M059J (cell line): Measurements from ENCODE around the gene SRPK2. TPM values are rescaled to one million over a fixed set of nuclear protein-coding genes. Genes with fewer than 3 reads are reported as not detected.
A peak's percentile ranks its signal among the peaks of the same experiment; 100 is the strongest.
"Not testable (repeated sequence)": the region's sequence is repeated elsewhere in the genome, so short reads cannot be mapped to it uniquely, and the experiment has no call there.

Source experiments
- DNase-seq: peaks from one replicate; pipeline ENCODE4 v3.0.0-alpha.2; 2012; ENCODE audit warnings: low read depth
- total RNA-seq: library from RNA; depleted of rRNA; stranded (reverse); fragments of >200 nt; shearing (Covaris generic); gene quantifications from 2 replicates; pipeline ENCODE4 v1.2.3, GENCODE V29; 2014

The SRPK2 gene
- total RNA-seq, 1 experiment from 2014 or later, result 51.5 TPM

DNA sequence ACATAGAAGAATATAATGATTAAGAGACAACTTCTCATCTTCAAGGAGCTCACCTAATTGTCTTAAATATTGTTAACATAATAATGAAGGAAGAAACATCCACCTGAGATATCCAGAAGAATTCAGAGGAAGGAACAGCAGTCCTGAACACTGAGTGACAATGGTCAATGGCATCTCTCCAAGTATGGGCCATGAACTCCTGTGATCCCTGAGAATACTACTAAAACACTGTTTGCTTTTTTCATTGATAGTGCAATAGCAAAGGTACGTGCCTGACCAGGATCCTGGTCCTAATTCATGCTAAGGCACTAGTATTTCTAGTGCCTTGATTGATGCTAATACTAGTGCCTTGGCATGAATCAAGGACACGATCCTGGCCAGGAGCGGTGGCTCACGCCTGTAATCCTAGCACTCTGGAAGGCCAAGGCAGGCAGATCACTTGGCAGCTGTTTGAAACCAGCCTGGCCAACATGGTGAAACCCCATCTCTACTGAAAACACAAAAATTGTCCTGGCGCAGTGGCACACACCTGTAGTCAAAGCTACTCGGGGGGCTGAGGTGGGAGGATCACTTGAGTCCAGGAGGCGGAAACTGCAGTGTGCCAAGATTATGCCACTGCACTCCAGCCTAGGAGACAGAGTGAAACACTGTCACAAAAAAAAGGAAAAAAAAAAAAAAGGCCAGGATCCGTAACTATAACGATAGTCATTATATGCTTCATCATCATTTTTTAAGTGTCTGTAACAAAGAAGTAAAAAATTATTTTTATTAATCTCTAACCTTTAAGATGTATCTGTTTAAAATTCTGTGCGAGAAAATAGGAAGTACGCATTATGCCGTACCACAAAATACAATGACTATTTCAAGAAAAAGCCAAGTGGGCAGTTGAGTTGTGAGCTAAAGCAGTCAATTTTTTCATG, 49.1 kb downstream of the SRPK2 start:
- no peak for DNase-seq

DNA sequence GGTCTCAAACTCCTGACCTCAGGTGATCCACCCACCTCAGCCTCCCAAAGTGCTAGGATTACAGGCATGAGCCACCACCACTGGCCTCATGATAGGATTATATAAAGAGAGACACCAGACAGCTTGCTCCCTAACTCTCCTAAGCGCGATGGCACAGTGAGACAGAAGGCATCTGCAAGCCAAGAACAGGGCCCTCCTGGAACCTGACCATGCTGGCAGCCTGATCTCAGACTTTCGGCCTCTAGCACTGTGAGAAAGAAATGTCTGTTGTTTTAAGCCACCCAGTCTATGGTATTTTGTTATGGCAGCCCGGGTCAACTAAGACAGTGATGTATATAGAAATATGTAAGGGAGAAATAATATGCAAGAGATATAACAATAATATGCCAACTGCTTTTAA, 51.2 kb downstream of the SRPK2 start:
- DNase-seq, result no peak

DNA sequence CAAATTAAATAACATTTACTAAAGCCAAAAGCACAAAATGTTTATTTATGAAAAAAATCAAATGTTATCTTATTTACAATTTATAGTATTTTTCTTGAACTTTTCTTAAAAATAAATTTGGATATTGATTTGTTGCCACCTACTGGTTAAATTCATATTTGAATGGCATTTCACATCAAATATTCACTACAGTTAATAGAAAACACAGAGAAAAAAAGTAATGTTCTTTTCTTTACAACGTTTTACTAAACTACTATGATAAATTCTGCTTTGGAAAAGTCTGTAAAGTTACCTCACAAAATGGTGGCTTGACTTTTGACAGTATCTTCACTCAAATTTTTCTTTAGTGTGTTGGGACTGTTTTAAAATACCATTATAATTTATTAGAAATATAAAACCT, 52.7 kb downstream of the SRPK2 start:
- DNase-seq, result no peak

DNA sequence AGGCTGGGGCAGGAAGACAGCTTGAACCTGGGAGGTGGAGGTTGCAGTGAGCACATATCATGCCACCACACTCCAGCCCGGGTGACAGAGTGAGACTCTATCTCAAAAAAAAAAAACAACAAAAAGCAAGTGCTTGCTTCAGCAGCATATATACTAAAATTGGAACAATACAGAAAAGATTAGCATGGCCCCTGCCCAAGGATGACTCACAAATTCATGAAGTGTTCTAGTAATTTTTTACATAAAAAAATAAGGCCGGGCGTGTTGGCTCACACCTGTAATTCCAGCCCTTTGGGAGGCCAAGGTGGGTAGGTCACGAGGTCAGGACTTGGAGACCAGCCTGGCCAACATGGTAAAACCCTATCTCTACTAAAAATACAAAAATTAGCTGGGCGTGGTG, 56.1 kb downstream of the SRPK2 start:
- not testable (repeated sequence) for DNase-seq

DNA sequence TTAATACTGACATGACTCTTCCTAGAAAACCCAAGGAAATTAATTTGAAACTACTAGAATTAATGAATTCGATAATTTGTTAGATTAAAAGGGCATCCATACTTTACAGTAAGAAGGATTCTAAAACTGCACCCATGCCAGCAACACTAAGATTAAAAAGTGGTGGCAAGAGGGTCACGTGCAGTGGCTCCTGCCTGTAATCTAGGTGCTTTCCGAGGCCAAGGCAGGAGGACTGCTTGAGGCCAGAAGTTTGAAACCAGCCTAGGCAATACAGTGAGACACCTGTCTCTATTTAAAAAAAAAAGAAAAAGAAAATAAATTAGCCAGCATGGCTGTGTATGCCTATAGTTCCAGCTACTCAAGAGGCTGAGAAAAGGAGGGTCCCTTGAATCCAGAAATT, 58.2 kb downstream of the SRPK2 start:
- no peak for DNase-seq

DNA sequence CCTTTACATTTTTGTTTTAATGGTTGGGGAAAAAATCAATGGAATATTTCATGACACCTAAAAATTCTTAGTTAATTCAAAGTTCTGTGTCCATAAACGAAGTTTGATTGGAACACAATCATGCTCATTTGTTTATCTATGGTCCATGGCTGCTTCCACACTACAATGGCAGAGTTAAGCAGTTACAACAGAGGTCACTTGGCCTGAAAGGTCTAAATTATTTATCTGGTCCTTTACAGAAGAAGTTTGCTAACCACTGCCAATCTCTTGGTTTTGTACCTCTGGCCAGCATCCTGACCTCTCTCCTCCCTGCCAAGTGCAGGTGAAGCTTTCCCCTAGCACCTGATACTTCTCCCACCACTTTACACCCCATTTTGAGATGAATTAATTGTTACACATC, 61.5 kb downstream of the SRPK2 start:
- no peak for DNase-seq

DNA sequence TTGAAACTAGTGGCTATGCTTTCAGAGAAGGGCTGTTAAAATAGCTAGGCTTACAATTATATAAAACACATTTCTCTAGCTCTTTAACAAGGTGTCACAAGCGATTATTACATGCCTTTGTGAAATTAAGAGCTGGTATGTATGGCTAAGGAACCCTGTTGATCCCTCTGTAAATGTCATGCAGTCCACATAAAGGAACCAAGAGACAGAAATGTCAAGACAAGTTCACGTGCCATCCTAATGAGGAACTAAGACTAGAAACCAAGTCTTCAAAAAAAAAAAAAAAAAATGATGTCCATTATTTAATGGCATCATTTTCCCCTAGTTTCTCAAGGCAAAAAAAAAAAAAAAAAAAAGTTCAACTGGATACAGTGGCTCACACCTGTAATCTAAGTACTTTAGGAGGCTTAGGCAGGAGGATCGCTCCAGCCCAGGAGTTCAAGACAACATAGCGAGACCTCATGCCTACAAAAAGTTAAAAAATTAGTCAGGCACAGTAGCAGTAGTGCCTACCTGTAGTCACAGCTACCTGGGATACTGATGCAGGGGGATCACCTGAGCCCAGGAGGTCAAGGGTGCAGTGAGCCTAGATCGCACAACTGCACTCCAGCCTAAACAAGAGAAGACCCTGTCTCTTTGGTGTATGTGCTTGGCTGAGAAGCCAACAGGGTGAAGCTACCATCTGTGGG, 63.4 kb downstream of the SRPK2 start:
- DNase-seq, result no peak

DNA sequence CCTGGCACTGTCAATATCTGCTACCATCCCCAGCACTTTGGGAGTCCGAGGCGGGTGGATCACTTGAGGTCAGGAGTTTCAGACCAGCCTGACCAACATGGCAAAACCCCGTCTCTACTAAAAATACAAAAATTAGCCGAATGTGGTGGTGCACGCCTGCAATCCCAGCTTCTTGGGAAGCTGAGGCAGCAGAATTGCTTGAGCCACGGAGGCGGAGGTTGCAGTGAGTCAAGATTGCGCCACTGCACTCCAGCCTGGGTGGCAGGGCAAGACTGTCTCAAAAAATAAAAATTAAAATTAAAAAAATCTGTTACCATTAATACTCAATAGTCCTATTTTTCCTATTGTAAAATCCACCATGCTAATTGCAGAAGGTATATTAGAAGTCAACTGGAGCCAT, 64.1 kb downstream of the SRPK2 start:
- DNase-seq, result not testable (repeated sequence)

DNA sequence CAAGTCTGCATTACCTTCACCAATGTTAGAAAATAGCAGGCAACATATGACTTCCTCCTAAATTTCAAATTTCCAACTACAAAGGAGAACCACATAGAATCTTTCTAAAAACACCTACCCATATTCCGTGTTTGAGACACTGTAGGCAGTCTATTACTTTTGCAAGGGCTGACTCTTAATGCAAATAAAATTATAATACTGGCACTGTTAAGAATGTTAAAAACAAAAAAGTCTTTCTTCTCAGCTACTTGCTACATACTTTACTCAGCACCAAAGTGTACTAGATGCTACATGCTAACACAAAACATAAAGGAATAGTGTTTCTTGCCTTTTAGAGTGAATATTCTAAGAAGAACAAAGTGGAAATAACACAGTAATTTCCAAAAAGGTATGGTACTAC, 65.4 kb downstream of the SRPK2 start:
- DNase-seq, result no peak

DNA sequence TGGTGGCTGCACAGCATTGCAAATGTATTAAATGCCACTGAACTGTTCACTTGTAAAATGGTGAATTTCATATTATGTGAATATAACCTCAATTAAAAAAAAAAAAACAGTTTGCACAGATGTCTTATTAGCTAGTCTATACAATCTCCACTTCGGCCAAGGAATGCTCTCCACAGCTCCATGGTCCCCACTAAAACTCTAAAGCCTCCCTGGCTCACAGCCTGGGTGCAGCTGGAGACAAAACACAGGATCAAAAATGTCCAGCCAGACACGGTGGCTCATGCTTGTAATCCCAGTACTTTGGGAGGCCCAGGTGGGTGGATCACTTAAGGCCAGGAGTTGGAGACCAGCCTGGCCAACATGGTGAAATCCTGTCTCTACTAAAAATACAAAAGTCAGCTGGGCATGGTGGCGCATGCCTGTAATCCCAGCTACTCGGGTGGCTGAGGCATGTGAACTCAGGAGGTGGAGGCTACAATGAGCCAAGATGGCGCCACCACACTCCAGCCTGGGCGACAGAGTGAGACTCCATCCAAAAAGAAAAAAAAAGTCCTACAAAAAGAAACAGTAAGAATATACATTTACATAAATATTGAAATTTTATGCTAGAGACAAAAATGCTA, 66.0 kb downstream of the SRPK2 start:
- no peak for DNase-seq

DNA sequence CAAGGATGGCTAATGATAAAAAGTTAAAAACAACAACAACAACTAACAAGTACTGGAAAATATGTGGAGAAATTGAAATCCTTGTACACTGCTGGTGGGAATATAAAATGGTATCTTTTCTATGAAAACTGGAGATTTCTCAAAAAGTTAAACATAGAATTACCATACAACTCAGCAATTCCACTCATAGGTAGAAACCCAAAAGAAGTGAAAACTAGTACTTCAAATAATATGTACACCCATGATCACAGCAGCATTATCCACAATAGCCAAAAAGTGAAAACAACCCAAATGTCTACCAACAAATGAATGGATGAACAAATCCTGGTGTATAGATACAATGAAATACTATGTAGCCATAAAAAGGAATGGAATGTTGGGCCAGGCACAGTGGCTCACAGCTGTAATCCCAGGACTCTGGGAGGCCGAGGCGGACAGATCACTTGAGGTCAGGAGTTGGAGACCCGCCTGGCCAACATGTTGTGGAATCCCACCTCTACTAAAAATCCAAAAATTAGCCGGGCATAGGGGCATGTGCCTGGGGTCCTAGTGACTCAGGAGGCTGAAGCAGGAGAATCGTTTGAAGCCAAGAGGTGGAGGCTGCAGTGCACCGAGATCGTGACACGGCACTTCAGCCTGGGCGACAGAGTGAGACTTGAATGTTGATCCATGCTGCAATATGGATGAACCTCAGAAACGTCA, 66.8 kb downstream of the SRPK2 start:
- DNase-seq, result no peak

DNA sequence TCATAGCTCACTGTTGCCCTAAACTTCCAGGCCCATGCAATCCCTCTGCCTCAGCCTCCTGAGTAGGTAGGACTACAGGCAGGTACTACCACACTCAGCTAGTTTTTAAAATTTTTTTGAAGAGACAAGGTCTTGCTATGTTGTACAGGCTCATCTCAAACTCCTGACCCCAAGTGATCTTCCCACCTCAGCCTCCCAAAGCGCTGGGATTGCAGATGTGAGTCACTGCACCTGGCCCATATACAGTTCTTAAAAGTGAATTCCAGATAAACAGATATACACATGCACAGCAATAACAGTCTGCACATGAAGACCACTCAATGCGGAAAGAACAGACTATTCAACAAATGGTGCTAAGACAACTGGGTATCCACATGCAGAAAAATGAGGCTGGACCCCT, 67.8 kb downstream of the SRPK2 start:
- no peak for DNase-seq

DNA sequence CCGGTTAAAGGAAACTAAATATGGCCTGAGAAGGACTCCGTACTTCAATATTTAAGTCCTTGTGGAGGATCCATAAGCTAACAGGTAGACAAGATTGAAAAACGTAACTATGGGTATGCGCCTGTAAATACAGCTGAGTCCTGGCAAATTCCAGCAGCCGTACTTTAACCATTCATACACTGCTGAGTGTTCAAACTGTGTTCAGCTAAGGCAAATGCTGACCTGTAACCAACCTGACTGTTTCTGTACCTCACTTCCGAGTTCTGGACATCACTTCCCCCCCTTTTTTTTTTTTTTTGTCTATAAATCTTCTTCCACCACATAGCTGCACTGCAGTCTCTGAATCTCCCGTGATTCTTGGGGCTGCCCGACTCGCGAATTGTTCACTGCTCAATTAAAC, 69.1 kb downstream of the SRPK2 start:
- DNase-seq, result no peak

DNA sequence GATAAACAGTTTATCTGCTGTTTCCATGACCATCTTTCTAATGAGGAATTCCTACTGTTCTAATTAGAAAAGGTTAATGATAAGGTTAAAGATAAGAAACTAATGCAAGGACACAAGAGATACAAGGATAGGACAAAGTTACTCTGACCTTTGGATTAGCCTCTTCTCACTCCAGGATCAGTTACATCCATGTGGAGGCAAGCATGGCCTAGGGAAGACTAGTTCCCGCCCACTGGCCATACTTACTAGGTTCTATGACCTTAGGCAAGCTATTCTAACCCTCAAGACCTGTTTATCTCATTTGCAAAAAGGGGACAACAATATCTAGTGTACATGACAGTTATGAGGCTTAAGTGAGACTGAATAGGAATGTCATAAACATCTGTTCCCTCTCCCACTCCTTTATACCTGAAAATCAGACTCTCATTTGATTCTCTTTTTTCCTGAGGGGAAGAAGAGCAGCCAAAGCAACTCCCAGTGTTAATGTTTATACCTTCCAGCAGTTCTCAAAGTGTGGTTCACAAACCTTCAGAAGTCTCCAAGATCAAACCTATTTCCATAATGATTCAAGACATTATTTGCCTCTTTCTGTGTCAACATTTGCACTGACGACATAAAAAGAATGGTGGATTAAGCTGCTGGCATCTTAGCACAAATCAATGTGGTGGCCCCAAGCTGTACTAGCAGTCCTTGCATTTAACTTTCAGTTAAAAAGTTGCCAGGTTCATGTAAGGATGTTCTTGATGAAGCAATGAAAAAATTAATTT, 72.0 kb downstream of the SRPK2 start:
- no peak for DNase-seq

DNA sequence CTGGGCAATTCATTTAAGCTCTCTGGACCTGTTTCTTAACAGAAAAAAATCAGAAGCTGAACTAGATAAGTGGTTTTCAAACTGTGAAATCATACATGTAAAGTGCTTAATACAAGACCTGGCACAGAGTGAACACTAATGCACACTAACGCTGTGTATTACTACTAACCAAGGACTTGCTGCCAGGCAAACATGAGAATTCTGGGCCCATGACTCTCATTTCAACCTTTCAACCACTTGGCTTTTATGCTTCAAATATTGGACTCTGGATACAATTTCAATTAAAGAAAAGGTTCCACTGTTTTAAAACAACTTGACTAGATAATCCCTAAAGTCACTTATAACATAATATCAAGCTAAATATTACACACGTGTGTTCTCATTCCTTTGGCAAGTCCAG, 73.4 kb downstream of the SRPK2 start:
- no peak for DNase-seq

DNA sequence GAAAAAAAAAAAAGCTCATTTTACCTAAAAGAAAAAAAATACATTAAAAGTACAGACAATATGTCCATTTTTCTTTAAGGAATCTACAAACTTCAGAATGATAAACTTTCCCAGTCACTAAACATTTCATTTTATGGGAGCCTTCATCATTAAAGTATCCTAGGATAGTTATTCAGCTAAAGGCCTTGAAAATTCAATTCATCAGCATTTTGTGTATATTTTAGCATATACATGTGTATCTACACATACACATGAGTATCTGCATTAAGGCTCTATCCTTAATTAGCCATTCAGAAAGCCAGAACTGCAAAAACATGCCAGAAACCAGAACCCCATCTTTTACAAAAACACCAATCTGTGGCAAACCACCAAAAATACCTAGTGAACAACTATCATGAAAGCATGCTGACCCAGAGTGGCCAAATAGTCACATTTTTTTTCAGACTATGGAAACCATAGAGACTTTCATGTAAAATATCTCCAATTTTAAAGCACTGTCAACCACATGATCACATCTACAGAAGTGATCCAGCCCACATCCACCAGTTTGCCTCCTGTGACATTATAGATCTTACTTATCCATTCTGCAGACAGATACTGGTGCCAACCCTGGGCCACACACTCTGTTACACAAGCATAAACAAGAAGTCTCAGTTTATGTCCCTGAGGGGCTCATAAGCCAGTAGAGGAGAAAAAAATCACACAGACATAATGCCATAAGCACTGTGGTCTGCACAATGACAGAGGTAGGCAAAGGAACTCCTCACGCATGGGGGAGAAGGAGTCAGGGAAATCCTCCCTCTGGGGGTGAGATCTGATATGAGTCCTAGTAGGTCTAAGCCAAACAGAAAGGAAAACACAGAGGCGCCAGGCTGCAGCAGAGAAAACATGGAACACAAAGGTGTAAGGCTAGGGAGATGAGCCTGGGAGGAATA, 79.2 kb downstream of the SRPK2 start:
- DNase-seq, result peak; percentile 25

DNA sequence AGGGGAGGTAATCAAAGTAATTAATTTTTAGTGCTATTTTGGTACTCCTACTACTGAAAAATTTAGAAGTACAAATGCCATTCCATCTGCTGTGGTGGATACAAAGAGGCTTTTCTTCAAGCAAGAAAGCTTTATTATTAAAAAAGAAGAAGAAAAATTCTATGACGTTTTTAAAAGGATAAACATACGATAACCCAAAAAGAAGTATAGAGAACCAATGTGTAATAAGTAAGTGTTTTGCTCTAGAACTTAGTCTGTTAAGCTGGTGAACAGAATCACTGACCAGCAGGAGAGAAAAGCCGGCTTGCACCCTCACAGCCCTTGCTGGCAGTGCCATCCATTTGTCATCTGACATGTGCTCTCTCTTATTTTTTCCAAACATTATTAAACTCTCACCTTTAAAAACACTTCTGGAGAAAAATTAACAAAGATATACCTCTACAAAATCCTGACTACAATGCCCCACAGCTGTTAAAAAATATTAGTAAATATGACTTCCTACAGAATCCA, 81.5 kb downstream of the SRPK2 start:
- no peak for DNase-seq

DNA sequence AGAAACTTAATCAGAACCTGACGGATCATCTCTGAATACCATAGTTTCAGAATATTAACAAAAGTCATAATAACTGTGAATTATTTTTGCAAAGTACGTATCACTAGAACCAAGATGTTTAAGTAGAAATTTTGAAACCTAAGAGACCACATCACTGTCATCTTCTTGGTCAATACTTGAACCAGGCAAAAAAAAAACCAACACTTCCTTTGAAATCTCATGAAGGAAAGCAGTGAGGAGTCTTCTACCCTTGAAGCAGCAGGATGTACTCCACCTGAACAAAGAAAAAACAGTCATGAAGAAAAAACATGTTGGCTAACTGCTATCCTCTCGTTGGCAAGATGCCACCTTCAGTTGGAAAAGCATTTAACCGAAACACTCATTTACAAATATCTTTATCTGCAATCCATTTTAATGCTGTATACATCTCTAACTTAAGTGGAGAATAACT, 82.4 kb downstream of the SRPK2 start:
- DNase-seq, result no peak

DNA sequence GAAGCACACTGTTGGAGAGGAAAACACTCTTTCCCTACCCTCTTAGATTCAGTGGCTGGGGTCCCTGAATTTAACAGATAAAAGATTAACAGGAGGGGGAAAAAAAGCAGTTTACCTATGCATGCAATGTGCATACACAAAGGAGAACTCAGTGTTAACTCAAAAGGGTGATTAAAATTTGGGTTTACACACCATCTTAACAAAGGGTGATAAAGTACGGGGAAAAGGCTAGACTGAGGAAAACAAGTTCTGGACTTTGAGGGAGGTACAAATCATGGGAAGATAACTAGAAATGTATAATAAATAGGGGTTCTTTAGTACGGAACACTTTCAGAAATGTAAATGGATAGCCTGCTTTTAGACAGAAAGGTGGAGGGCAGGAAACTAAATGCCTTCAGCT, 83.1 kb downstream of the SRPK2 start:
- no peak for DNase-seq
